Kidney (tissue), 14 donors: ENCODE results near the gene CDH2. TPM values are rescaled to one million over a fixed set of nuclear protein-coding genes. Genes with fewer than 3 reads are reported as not detected.

Source experiments
- DNase-seq, 5 donors: peaks; one replicate each; pipeline ENCODE4 v3.0.0-alpha.2; 2013 to 2020
- FAIRE-seq: peaks from 2 replicates; lab custom pipeline; 2012; peaks lifted over from hg19 to GRCh38; lab: Jason Lieb, UNC
- H3K27ac ChIP-seq, 2 donors: one replicate each; pipeline ENCODE4 v1.7.0; 2013; ENCODE audit warnings: low read depth in 2 of 2, low read length in 2 of 2, inconsistent platforms in 1 of 2
- H3K27me3 ChIP-seq: one replicate; pipeline ENCODE4 v1.7.1; 2013; ENCODE audit warnings: low read length, inconsistent platforms; ENCODE audit not compliant: control insufficient read depth, insufficient read depth
- H3K36me3 ChIP-seq, 3 donors: one replicate each; pipeline versions ENCODE4 v1.7.0 to v1.7.1; 2013; ENCODE audit warnings: low read length in 3 of 3, control low read depth in 1 of 3, inconsistent platforms in 1 of 3; ENCODE audit not compliant: insufficient read depth in 3 of 3, control insufficient read depth in 2 of 3
- H3K4me1 ChIP-seq, 3 donors: one replicate each; pipeline versions ENCODE4 v1.7.0 to v1.7.1; 2013; ENCODE audit warnings: low read length in 3 of 3, inconsistent platforms in 1 of 3, low read depth in 1 of 3; ENCODE audit not compliant: control insufficient read depth in 2 of 3, insufficient read depth in 2 of 3
- H3K4me3 ChIP-seq, 3 donors: one replicate each; pipeline versions ENCODE4 v1.7.0 to v1.8.1; 2013; ENCODE audit warnings: low read length in 3 of 3, control low read depth in 1 of 3, inconsistent platforms in 1 of 3
- H3K9ac ChIP-seq, 3 donors: one replicate each; pipeline versions ENCODE4 v1.7.0 to v1.7.1; 2013; ENCODE audit warnings: low read length in 3 of 3, control low read depth in 1 of 3, inconsistent platforms in 1 of 3
- H3K9me3 ChIP-seq, 3 donors: one replicate each; pipeline versions ENCODE4 v1.7.0 to v1.7.1; 2013; ENCODE audit warnings: low read length in 3 of 3, control low read depth in 1 of 3, inconsistent platforms in 1 of 3; ENCODE audit not compliant: control insufficient read depth in 2 of 3, insufficient read depth in 1 of 3
- intact Hi-C: fragments of 100-400 bp; cut with DNase I; formaldehyde crosslinking; loops from one replicate; pipeline ENCODE4 v1.11.1; 2022
- polyA plus RNA-seq: library from polyadenylated mRNA; stranded (reverse); fragments of 350-450 nt; fragmentation: Illumina TruSeq; extraction: RNeasy Lipid Tissue Mini Kit (QIAGEN cat#74804); gene quantifications from one replicate; pipeline ENCODE4 v1.2.3, GENCODE V29; 2014; ENCODE audit warnings: low read depth, low replicate concordance; ENCODE audit not compliant: insufficient read depth
- total RNA-seq: library from RNA; stranded (reverse); fragmentation: NEBNext Ultra II Directional; extraction: Animal tissue kit (Norgen Biotek cat#: 25700); gene quantifications from one replicate; pipeline ENCODE4 v1.2.1, GENCODE V29; 2021
- TF ChIP-seq, protein P1 (sequence below): IDR thresholded peaks from 3 replicates; pipeline ENCODE4 v1.5.1; 2012; ENCODE audit warnings: mild to moderate bottlenecking, moderate library complexity, borderline replicate concordance; ENCODE audit not compliant: insufficient read depth; ENCODE audit errors: extremely low read depth
- donor health status: control.
- donor health status: control.
- donor health status: control.
- donor health status: control.
- donor health status: control.
- donor health status: DM: yes; HTN: yes; CAD: no.
- donor health status: Normal renal cell carcinoma (clear cell type).

The CDH2 gene
- total and polyA plus RNA-seq, 2 donors from 2014 or later, result 6.3 to 29.6 TPM

DNA sequence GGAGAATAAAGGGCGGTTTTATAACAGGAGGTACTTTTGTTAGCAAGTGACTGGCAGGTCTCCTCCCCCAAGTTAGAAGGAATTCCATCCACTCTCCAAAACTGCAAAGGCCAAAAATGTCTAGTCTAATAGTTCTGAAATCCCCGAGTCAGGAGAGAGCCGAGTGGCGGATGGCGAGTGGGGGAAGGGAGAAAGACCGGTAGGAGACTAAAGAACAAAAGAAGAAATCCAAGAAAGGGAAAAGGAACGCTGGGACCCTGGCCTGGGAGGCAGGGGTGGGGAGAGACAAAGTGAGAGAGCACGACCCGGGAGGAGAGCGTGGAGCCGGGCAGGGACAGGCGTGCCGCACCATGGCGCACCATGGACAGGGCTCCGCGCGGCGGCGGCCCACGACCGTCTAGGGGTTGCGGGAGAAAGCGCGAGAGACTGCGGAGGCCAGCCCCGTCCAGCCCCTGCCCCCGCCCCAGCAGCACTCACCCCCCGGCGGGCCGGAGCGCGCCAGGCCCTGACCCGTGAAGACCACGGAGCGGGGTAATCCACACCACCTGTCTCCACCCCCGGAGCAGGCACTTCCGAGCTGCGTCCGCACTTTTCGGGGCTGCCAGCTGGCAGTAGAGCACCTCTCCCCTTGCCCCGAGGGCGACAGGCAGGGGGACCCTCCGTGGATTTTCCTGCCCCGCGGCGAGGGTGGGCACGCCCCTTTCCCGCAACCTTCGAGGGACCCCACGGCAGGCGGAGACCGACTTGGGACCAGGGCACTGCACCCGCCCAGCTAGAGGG, 1.6 kb downstream of the CDH2 start:
- H3K4me3 ChIP-seq, result peak overlapping the region; percentile 61 to 66 (median 63)
- H3K9me3 ChIP-seq, result no peaks in the 10 kb centered on the region
- H3K4me1 ChIP-seq, result peaks cover 0 to 2% (median 0%) of the 10 kb centered on the region in 3 donors
- no peaks in the 10 kb centered on the region for H3K36me3 ChIP-seq
- H3K9ac ChIP-seq, result peak overlapping the region in 2 of 3 donors; percentile 44 to 50
- H3K27ac ChIP-seq, result peak overlapping the region; percentile 72 to 80
- peak; percentile 77 to 85 (median 80) for DNase-seq
- TF ChIP-seq, protein P1, sequence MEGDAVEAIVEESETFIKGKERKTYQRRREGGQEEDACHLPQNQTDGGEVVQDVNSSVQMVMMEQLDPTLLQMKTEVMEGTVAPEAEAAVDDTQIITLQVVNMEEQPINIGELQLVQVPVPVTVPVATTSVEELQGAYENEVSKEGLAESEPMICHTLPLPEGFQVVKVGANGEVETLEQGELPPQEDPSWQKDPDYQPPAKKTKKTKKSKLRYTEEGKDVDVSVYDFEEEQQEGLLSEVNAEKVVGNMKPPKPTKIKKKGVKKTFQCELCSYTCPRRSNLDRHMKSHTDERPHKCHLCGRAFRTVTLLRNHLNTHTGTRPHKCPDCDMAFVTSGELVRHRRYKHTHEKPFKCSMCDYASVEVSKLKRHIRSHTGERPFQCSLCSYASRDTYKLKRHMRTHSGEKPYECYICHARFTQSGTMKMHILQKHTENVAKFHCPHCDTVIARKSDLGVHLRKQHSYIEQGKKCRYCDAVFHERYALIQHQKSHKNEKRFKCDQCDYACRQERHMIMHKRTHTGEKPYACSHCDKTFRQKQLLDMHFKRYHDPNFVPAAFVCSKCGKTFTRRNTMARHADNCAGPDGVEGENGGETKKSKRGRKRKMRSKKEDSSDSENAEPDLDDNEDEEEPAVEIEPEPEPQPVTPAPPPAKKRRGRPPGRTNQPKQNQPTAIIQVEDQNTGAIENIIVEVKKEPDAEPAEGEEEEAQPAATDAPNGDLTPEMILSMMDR, result no peak
- no peak for FAIRE-seq
- intact Hi-C loops, result no loop called here
- no peaks in the 10 kb centered on the region for H3K27me3 ChIP-seq

- intact Hi-C loops, result no loop called here
Measured at GRCh38 chr18:28174181-28174905, 2.6 kb downstream of the CDH2 start.

DNA sequence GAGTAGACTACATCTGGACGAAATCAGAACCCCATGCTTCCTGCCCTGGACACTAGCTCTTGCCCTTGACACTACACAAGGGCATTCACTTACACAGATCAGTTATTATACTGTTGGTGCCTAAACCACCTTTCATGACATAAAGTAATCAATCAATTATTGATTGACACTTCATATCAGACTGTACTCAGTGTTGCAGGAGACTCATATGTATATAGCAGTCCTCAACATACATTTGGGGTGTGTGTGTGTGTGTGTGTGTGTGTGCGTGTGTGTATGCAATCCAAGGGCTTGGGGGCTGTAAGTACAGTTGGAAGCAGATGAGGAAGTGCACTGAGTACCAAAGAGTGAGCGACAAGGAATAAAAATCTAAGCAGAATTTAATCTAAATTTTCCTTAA, 5.1 kb downstream of the CDH2 start:
- no peak for FAIRE-seq
- peak overlapping the region in 1 of 2 donors; percentile 19 for H3K27ac ChIP-seq

More at GRCh38 chr18:28174181-28174905, 2.6 kb downstream of the CDH2 start:
- no peaks in the 10 kb centered on the region for H3K9me3 ChIP-seq
- no peak for FAIRE-seq
- TF ChIP-seq, protein P1, result no peak
- H3K9ac ChIP-seq, result peak overlapping the region in 2 of 3 donors; percentile 27 to 37
- H3K27ac ChIP-seq, result peak overlapping the region; percentile 23 to 47
- peak in 2 of 5 donors; percentile 43 to 45 for DNase-seq
- H3K36me3 ChIP-seq, result no peaks in the 10 kb centered on the region
- peak overlapping the region; percentile 61 to 66 (median 63) for H3K4me3 ChIP-seq
- no peaks in the 10 kb centered on the region for H3K27me3 ChIP-seq
- peaks cover 0 to 2% (median 0%) of the 10 kb centered on the region in 3 donors for H3K4me1 ChIP-seq

More for the DNA sequence above, 5.1 kb downstream of the CDH2 start:
- no peak overlapping the region for H3K9ac ChIP-seq
- no peaks in the 10 kb centered on the region for H3K9me3 ChIP-seq
- H3K36me3 ChIP-seq, result no peaks in the 10 kb centered on the region
- no peaks in the 10 kb centered on the region for H3K27me3 ChIP-seq
- H3K4me3 ChIP-seq, result peak overlapping the region in 1 of 3 donors; percentile 8
- DNase-seq, result no peak
- peaks cover 0 to 2% (median 0%) of the 10 kb centered on the region in 3 donors for H3K4me1 ChIP-seq
- TF ChIP-seq, protein P1, result no peak
- intact Hi-C loops, result no loop called here
